Astrocyte (in vitro differentiated cells and primary cell): ENCODE results near the gene SLC35A2.

ENCODE experiments used
- CTCF ChIP-seq: IDR thresholded peaks from 2 replicates; pipeline ENCODE4 v1.5.1; 2011; ENCODE audit warnings: low read depth, mild to moderate bottlenecking, inconsistent platforms, low read length, moderate library complexity; ENCODE audit not compliant: insufficient read depth
- EZH2 ChIP-seq: IDR thresholded peaks from 2 replicates; pipeline ENCODE4 v1.6.1; 2012; ENCODE audit warnings: mild to moderate bottlenecking, low read length, inconsistent platforms; ENCODE audit not compliant: insufficient read depth

GRCh38 chrX:48927736-48928382 is 16.4 kb upstream of the SLC35A2 start:
- no peak for TF ChIP-seq EZH2
- TF ChIP-seq CTCF: no peak
